Ishikawa (cell line): ENCODE measurements around the gene P2RY12.

Experiments
- CEBPB ChIP-seq: IDR thresholded peaks from 2 replicates; pipeline ENCODE4 v1.6.1; 2012
- CREB1 ChIP-seq: IDR thresholded peaks from 2 replicates; pipeline ENCODE4 v1.6.1; 2012; ENCODE audit warnings: low read depth
- EGR1 ChIP-seq: IDR thresholded peaks from 2 replicates; pipeline ENCODE4 v1.6.1; 2012
- EP300 ChIP-seq: IDR thresholded peaks from 2 replicates; pipeline ENCODE4 v1.6.1; 2012; ENCODE audit warnings: borderline replicate concordance
- FOXM1 ChIP-seq: IDR thresholded peaks from 2 replicates; pipeline ENCODE4 v1.6.1; 2012; ENCODE audit warnings: low read depth, borderline replicate concordance
- NFIC ChIP-seq: IDR thresholded peaks from 2 replicates; pipeline ENCODE4 v1.6.1; 2012
- RAD21 ChIP-seq: IDR thresholded peaks from 2 replicates; pipeline ENCODE4 v1.6.1; 2012; ENCODE audit warnings: low read depth
- TAF1 ChIP-seq: IDR thresholded peaks from 2 replicates; pipeline ENCODE4 v1.6.1; 2012; ENCODE audit warnings: low read depth, mild to moderate bottlenecking
- TCF12 ChIP-seq: IDR thresholded peaks from 2 replicates; pipeline ENCODE4 v1.6.1; 2012; ENCODE audit warnings: low read depth
- TEAD4 ChIP-seq: IDR thresholded peaks from 2 replicates; pipeline ENCODE4 v1.6.1; 2012
- YY1 ChIP-seq: IDR thresholded peaks from 2 replicates; pipeline ENCODE4 v1.6.1; 2012; ENCODE audit warnings: low read depth
- ZBTB7A ChIP-seq: IDR thresholded peaks from 2 replicates; pipeline ENCODE4 v1.6.1; 2012; ENCODE audit warnings: low read depth
- TF ChIP-seq, protein P1 (sequence below): IDR thresholded peaks from 2 replicates; pipeline ENCODE4 v1.6.1; 2012
- TF ChIP-seq, protein P2 (sequence below): IDR thresholded peaks from 2 replicates; pipeline ENCODE4 v1.6.1; 2012
- TF ChIP-seq, protein P3 (sequence below): IDR thresholded peaks from 2 replicates; pipeline ENCODE4 v1.6.1; 2012; ENCODE audit warnings: low read depth, mild to moderate bottlenecking

The P2RY12 gene

DNA sequence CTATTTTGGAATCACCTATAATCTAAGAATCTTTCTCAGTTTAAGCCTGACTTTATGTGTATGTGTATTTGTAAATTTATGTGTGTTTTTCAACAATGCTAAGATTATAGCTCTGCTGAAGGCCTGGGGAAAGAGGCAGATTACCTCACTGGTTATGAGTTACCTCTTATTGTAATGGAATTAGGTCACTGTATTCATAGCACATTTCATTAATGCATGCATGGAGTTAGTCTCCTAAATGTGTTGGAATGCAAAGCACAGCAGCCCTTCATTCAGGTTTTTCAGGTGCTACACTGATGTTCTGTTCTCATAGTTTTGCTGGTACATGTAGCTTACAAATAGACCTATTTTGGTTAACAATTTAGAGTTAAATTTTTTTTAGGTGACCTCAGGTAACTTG is 77.4 kb downstream of the P2RY12 start:
- no peak for TF ChIP-seq YY1
- no peak for TF ChIP-seq EGR1
- no peak for TF ChIP-seq TAF1
- no peak for TF ChIP-seq TEAD4
- no peak for TF ChIP-seq CREB1
- no peak for TF ChIP-seq TCF12
- no peak for TF ChIP-seq FOXM1
- TF ChIP-seq CEBPB: no peak
- TF ChIP-seq ZBTB7A: no peak
- TF ChIP-seq, protein P1, sequence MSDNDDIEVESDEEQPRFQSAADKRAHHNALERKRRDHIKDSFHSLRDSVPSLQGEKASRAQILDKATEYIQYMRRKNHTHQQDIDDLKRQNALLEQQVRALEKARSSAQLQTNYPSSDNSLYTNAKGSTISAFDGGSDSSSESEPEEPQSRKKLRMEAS: no peak
- TF ChIP-seq, protein P2, sequence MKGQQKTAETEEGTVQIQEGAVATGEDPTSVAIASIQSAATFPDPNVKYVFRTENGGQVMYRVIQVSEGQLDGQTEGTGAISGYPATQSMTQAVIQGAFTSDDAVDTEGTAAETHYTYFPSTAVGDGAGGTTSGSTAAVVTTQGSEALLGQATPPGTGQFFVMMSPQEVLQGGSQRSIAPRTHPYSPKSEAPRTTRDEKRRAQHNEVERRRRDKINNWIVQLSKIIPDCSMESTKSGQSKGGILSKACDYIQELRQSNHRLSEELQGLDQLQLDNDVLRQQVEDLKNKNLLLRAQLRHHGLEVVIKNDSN: no peak
- no peak for TF ChIP-seq NFIC

DNA sequence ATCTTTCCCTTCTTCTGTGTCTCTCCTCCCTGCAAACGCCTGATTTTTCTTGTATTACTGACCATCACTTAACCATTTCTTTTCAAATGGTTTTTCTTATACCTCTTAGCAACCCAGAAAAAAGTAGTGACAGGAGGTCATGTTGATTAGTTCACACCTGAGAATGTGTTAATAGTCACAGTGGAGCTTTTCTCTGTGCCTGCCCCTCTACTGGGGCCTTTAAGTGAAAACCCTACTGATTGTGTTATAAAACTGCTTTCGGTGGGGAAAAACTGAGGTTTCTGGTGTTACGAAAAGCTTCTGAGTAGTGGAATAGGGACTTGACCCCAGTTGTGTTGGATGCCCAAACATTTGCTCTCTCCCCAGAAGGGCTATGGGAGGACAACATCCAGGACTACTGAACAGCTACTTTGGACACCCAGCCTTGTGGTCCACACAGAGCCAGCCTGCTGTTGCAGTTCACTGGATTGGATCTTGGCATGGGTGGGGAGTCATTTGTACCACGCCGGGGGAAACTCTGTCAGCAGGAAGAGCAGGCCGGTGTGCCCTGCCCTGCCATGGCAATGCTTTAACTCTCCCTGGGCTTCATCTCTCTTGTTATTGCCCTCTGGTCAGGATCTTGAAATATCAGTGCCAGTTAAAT is 78.3 kb downstream of the P2RY12 start:
- no peak for TF ChIP-seq EP300
- TF ChIP-seq TCF12: no peak
- TF ChIP-seq, protein P3, sequence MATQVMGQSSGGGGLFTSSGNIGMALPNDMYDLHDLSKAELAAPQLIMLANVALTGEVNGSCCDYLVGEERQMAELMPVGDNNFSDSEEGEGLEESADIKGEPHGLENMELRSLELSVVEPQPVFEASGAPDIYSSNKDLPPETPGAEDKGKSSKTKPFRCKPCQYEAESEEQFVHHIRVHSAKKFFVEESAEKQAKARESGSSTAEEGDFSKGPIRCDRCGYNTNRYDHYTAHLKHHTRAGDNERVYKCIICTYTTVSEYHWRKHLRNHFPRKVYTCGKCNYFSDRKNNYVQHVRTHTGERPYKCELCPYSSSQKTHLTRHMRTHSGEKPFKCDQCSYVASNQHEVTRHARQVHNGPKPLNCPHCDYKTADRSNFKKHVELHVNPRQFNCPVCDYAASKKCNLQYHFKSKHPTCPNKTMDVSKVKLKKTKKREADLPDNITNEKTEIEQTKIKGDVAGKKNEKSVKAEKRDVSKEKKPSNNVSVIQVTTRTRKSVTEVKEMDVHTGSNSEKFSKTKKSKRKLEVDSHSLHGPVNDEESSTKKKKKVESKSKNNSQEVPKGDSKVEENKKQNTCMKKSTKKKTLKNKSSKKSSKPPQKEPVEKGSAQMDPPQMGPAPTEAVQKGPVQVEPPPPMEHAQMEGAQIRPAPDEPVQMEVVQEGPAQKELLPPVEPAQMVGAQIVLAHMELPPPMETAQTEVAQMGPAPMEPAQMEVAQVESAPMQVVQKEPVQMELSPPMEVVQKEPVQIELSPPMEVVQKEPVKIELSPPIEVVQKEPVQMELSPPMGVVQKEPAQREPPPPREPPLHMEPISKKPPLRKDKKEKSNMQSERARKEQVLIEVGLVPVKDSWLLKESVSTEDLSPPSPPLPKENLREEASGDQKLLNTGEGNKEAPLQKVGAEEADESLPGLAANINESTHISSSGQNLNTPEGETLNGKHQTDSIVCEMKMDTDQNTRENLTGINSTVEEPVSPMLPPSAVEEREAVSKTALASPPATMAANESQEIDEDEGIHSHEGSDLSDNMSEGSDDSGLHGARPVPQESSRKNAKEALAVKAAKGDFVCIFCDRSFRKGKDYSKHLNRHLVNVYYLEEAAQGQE: no peak
- no peak for TF ChIP-seq RAD21
- no peak for TF ChIP-seq YY1
- no peak for TF ChIP-seq NFIC
- no peak for TF ChIP-seq TAF1
- TF ChIP-seq, protein P2: no peak
- TF ChIP-seq, protein P1: no peak
- no peak for TF ChIP-seq CEBPB
- TF ChIP-seq ZBTB7A: no peak
- no peak for TF ChIP-seq EGR1
- no peak for TF ChIP-seq CREB1
- no peak for TF ChIP-seq FOXM1

DNA sequence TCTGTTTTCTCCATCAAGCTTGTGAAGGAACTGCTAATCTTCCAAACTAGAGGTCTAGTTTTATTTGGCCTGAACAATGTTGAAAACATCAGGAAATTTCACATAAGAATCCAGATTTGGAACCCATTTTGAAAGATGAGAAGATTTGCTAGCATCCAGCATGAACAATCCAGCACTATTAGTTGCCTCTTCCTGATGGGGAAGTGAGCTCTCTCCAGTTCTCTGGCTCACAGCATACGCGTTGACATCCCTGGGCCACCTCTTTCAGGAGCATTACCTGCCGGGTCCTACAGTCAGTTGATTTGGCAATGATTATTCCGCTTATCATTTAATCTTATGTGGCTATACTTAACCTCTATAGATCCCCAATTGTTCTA is 78.8 kb downstream of the P2RY12 start:
- no peak for TF ChIP-seq CREB1

DNA sequence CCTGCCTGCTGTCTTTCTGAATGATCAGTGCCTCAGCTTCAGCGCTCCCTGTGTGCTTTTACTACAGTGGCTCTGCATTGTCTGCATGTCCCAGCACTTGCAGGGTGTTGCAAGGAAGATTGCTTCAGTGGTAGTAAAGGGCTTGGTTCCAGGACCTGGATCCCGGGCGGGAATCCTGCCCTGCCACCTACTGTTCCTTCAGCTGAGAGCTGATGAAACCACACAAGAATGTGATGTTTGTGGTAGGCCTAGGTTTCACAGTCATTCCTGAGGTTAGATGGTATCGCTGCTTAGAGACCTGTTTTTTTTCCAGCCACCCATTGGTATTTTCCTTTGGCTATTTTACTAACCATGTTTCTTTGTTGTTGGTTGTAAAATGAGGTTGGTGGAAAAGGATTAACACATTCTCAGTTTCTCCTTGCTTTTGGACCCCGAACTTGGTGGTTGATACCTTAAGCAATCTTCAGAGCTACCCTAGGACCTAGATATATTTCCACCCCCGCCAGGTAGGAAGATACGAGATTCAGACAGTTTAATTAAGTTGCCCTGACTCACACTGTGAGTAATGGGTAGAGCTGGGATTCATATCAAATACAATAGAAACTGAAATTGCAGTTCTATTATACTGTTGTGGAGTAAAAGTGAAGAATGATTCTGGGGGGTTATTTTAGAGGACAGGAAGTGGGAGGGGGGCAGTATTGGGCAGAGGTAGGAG is 79.3 kb downstream of the P2RY12 start:
- peak; percentile 83 for TF ChIP-seq NFIC
- TF ChIP-seq, protein P3: no peak
- TF ChIP-seq FOXM1: peak; percentile 56; the same call in 1 of the 2 replicates
- no peak for TF ChIP-seq ZBTB7A
- TF ChIP-seq, protein P2: no peak
- peak; percentile 90 for TF ChIP-seq CEBPB
- TF ChIP-seq TCF12: peak; percentile 87
- TF ChIP-seq YY1: no peak
- peak; percentile 73 for TF ChIP-seq EP300
- TF ChIP-seq RAD21: peak; percentile 45
- TF ChIP-seq TEAD4: peak; percentile 97
- TF ChIP-seq, protein P1: peak; percentile 74

DNA sequence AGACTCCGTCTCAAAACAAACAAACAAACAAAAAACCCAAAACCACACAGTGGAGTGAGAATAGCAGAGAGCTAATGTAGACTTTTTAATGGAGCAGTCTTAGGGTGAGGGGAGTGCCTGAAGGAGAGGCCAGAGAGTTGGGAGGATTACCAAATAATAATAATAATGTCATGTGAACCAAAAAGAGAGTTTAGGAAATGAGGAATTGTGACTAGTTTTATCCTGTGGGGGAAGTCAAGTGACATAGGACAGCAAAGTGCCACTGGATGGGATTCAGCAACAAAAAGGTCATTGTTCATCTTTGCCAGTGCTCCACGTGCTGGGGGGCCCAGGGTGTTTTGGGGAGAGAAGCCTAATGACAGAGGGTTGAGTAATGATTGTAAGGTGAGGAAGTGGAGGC is 80.8 kb downstream of the P2RY12 start:
- TF ChIP-seq CEBPB: no peak
- TF ChIP-seq, protein P3: no peak
- TF ChIP-seq EP300: no peak
- no peak for TF ChIP-seq EGR1
- TF ChIP-seq NFIC: no peak
- no peak for TF ChIP-seq TAF1
- no peak for TF ChIP-seq TCF12
- TF ChIP-seq FOXM1: no peak
- TF ChIP-seq TEAD4: no peak
- TF ChIP-seq CREB1: no peak
- no peak for TF ChIP-seq YY1
